GM23248 (cell line): Measurements from ENCODE around the gene STARD13. TPM values are rescaled to one million over a fixed set of nuclear protein-coding genes. Genes with fewer than 3 reads are reported as not detected.
A peak's percentile ranks its signal among the peaks of the same experiment; 100 is the strongest.

Experiments
- DNase-seq: peaks from one replicate; pipeline ENCODE4 v3.0.0-alpha.2; 2015
- H2AFZ ChIP-seq: fragments of 200-600 bp; sonication (generic); 2 replicates; pipeline ENCODE4 v1.6.1; 2016; ENCODE audit warnings: antibody characterized with exemption
- H3F3A ChIP-seq: fragments of 200-600 bp; sonication (generic); 2 replicates; pipeline ENCODE4 v1.6.1; 2016; ENCODE audit warnings: mild to moderate bottlenecking, antibody characterized with exemption, mixed run types; ENCODE audit not compliant: insufficient read depth
- H3K27ac ChIP-seq: fragments of 200-600 bp; sonication (generic); 2 replicates; pipeline ENCODE4 v1.5.1; 2016; ENCODE audit warnings: mild to moderate bottlenecking
- H3K27me3 ChIP-seq: fragments of 200-600 bp; sonication (generic); replicated peaks from 2 replicates; pipeline ENCODE4 v1.6.1; 2016; ENCODE audit warnings: mild to moderate bottlenecking; ENCODE audit not compliant: insufficient read depth
- H3K36me3 ChIP-seq: fragments of 200-600 bp; sonication (generic); 2 replicates; pipeline ENCODE4 v1.6.1; 2016; ENCODE audit warnings: low read depth, mild to moderate bottlenecking
- H3K4me1 ChIP-seq: fragments of 200-600 bp; sonication (generic); 2 replicates; pipeline ENCODE4 v1.6.1; 2016; ENCODE audit warnings: mild to moderate bottlenecking; ENCODE audit not compliant: insufficient read depth
- H3K4me2 ChIP-seq: fragments of 200-600 bp; sonication (generic); one replicate; pipeline ENCODE4 v1.6.1; 2016; ENCODE audit warnings: mild to moderate bottlenecking; ENCODE audit not compliant: unreplicated experiment
- H3K4me3 ChIP-seq: fragments of 200-600 bp; sonication (generic); 2 replicates; pipeline ENCODE4 v1.5.1; 2016; ENCODE audit warnings: mild to moderate bottlenecking
- H3K79me2 ChIP-seq: fragments of 200-600 bp; sonication (generic); 2 replicates; pipeline ENCODE4 v1.6.1; 2016; ENCODE audit warnings: mild to moderate bottlenecking; ENCODE audit not compliant: insufficient read depth
- H3K9ac ChIP-seq: fragments of 200-600 bp; sonication (generic); 2 replicates; pipeline ENCODE4 v1.6.1; 2016; ENCODE audit warnings: mild to moderate bottlenecking
- H3K9me2 ChIP-seq: fragments of 200-600 bp; sonication (generic); 2 replicates; pipeline ENCODE4 v1.6.1; 2016; ENCODE audit warnings: mixed run types, mild to moderate bottlenecking, moderate library complexity; ENCODE audit not compliant: insufficient read depth
- H3K9me3 ChIP-seq: fragments of 200-600 bp; sonication (generic); one replicate; pipeline ENCODE4 v1.6.1; 2017; ENCODE audit warnings: low read depth
- H4K20me1 ChIP-seq: fragments of 200-600 bp; sonication (generic); 2 replicates; pipeline ENCODE4 v1.6.0; 2016; ENCODE audit not compliant: insufficient read depth
- EZH2 ChIP-seq: fragments of 200-600 bp; sonication (generic); IDR thresholded peaks from 2 replicates; pipeline ENCODE4 v1.6.1; 2018; ENCODE audit warnings: antibody characterized with exemption, mild to moderate bottlenecking; ENCODE audit not compliant: insufficient read depth, poor library complexity, severe bottlenecking
- EZH2phosphoT487 ChIP-seq: fragments of 200-600 bp; sonication (generic); IDR thresholded peaks from 2 replicates; pipeline ENCODE4 v1.6.1; 2018; ENCODE audit warnings: antibody characterized with exemption, moderate library complexity, mild to moderate bottlenecking, low read depth; ENCODE audit not compliant: insufficient read depth
- WGBS, 2 experiments: methylation state at CpG; one replicate each; pipeline ENCODE4 v1.1.6; 2015 to 2017; ENCODE audit warnings: low lambda C conversion rate in 2 of 2, low coverage in 1 of 2; ENCODE audit errors: missing lambda C conversion rate in 2 of 2; 5-methylcytosine and 5-hydroxymethylcytosine counted together
- in situ Hi-C: fragments of 300-500 bp; cut with MboI; formaldehyde crosslinking; loops from 2 replicates; pipeline ENCODE4 v1.15.0; 2020
- polyA plus RNA-seq: library from polyadenylated mRNA; unstranded; fragments of >200 nt; fragmentation: Nextera tagmentation; extraction: Ambion mirVana; gene quantifications from 2 replicates; pipeline ENCODE4 v1.2.1, GENCODE V29; 2016
- total RNA-seq: library from RNA; depleted of rRNA; stranded (reverse); fragments of >200 nt; shearing (Covaris generic); gene quantifications from 2 replicates; pipeline ENCODE4 v1.2.3, GENCODE V29; 2014

STARD13 gene
- total and polyA plus RNA-seq, 2 experiments from 2014 or later, result 13.8 to 16.6 TPM

- Histone ChIP-seq H3F3A (peaks cover 69% of the 10 kb centered on the region), H3K36me3 (0 out of 2 replicates have a peak, but pooled peaks cover 3% of the 10 kb centered on the region), H3K9me3 (no peaks in the 10 kb centered on the region), H3K27me3 (no peaks in the 10 kb centered on the region), H3K4me1 (peaks cover 74% of the 10 kb centered on the region), H3K4me3 (no peak overlapping the region), H2AFZ (no peak overlapping the region), H4K20me1 (no peaks in the 10 kb centered on the region), H3K4me2 (peak overlapping the region; percentile 75), H3K9me2 (no peaks in the 10 kb centered on the region), H3K9ac (peak overlapping the region; percentile 67; the same call in 1 of the 2 replicates), H3K27ac (peak overlapping the region; percentile 92), H3K79me2 (peaks cover 70% of the 10 kb centered on the region)
- no peak for TF ChIP-seq EZH2phosphoT487
- TF ChIP-seq EZH2, result no peak
- WGBS, 2 experiments, result 87 to 90% methylated on average over 4 of the region's 4 CpGs
- in situ Hi-C loops, result no loop called here
- DNase-seq, result no peak
Observed at GRCh38 chr13:33231339-33231738, 54.2 kb downstream of the STARD13 start.

DNA sequence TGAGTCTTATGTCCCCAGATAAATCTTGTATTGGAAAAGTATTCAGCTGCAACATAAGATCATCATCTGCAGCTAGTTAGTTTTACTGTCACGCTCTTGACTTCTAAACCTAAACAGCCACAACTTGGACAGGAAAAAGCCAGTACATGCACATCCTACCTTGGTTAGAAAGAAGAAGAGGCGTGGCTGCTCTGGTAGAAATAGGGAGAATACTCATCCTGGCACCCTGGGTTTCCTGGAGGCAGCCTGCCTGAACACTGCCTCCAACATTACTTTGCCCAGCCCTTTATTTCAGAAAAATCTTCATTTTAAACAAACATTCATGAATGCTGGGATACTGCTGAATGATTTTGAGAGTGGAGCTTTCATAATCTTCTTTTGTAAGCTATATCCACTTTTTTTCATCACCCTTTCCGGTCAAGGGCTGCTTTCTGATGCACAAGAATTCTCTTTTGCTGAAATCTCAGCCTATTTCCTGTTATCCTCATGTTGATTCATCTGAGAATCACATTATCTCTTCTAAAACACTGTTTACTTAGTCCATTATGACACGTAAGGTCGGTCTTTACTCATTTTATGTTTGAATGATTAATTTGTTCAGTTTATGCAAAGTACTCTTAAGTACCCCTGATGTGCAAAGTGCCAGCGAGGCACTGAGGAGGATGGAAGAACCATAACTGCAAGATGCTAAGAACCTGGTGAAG lies 55.2 kb downstream of the STARD13 start:
- TF ChIP-seq EZH2phosphoT487 (no peak), EZH2 (no peak)
- in situ Hi-C loops, result no loop called here
- H3K4me1 ChIP-seq, result peaks cover 65% of the 10 kb centered on the region
- H3K36me3 ChIP-seq, result 0 out of 2 replicates have a peak, but pooled peaks cover 3% of the 10 kb centered on the region
- H3K4me3 ChIP-seq, result peak overlapping the region; percentile 44
- DNase-seq, result peak; percentile 80
- no peak overlapping the region for H2AFZ ChIP-seq
- H3K27me3 ChIP-seq, result no peaks in the 10 kb centered on the region
- H3K79me2 ChIP-seq, result peaks cover 80% of the 10 kb centered on the region
- no peaks in the 10 kb centered on the region for H3K9me3 ChIP-seq
- H3K4me2 ChIP-seq, result peak overlapping the region; percentile 75
- peak overlapping the region; percentile 67 for H3K9ac ChIP-seq
- peak overlapping the region; percentile 92 for H3K27ac ChIP-seq
- WGBS, 2 experiments, result 2 to 3% methylated on average over 6 of the region's 6 CpGs
- no peaks in the 10 kb centered on the region for H4K20me1 ChIP-seq
- peaks cover 60% of the 10 kb centered on the region for H3F3A ChIP-seq
- no peaks in the 10 kb centered on the region for H3K9me2 ChIP-seq

DNA sequence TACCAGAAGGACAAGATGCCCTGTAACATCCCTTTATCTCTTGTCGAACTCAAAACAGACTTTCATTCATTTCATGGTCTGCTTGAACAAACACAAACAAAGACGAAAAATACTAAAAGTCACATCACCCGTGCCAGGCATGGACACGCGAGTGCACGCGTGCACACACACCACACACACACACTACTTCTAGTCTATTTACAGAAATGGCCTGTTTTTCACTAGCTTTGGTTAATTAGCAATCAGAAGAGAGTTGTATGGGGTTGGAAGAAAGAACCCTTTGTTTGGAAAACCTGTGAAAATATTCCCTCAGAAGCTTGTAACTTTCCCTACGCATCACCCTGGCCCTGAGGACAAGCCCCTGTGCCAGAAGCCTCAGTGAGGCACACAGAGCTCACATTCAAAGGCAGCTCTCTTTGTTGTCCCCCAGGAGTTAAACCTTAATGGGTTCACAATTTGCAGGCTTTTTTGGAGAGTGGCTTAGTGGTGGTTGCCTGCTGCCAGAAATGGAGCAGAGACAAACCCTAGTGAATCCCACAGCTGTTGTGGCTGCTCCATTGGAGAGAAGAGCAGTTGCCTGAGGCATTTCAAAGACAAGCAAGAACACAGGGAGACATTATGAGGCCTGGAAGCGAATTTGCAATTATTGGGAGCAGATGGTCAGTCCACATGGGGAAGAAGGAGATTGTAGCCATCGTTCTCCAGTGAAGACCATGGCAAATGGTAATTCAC lies 55.9 kb downstream of the STARD13 start:
- peaks cover 86% of the 10 kb centered on the region for H3K79me2 ChIP-seq
- in situ Hi-C loops, result no loop called here
- peak overlapping the region; percentile 44 for H3K4me3 ChIP-seq
- no peaks in the 10 kb centered on the region for H3K27me3 ChIP-seq
- DNase-seq, result no peak
- H3K4me1 ChIP-seq, result peaks cover 58% of the 10 kb centered on the region
- 47 to 55% methylated on average over 10 of the region's 10 CpGs for WGBS, 2 experiments
- peaks cover 53% of the 10 kb centered on the region for H3F3A ChIP-seq
- no peaks in the 10 kb centered on the region for H3K9me3 ChIP-seq
- no peaks in the 10 kb centered on the region for H4K20me1 ChIP-seq
- H3K27ac ChIP-seq, result peak overlapping the region; percentile 92
- H2AFZ ChIP-seq, result no peak overlapping the region
- peak overlapping the region; percentile 75 for H3K4me2 ChIP-seq
- no peaks in the 10 kb centered on the region for H3K9me2 ChIP-seq
- TF ChIP-seq EZH2phosphoT487, result no peak
- no peak for TF ChIP-seq EZH2
- peaks cover 4% of the 10 kb centered on the region; the same call in 1 of the 2 replicates for H3K36me3 ChIP-seq
- H3K9ac ChIP-seq, result peak overlapping the region; percentile 67

DNA sequence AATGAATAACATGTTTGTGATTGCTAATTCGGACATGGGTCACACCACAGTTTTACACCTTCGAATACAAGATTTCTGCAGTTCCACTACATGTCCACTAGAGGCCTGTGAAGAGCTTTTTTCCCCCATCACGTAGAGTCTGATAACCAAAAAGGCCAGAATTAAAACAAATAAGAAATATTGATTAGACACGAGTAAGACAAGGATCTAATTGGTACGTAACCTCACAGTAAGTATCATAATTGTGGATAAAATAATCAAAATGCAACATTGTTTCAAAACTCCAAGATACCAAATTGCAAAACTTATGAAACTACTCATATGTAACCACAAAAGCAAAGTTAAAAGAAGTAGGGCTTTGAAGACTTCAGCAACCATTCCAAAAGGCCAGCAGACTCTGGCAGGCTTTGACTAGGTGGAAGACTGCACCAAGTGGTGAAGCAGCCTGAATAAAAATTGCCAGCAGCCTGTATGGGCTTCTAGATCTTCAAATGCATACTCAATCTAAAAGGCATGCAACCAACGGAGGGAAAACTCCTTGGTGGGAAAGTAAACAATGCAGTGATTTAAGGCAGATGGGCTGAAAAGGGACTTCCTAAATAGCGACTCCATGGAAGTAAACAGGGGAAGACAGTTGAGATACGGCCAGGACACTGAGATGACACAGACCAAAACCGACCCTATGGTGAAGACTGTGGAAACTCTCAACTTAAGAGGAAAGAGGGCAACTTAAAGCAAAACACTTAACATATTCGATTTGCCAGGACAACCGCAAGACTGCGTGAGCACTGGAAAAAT lies 56.7 kb downstream of the STARD13 start:
- Histone ChIP-seq H3K27me3 (no peaks in the 10 kb centered on the region), H4K20me1 (no peaks in the 10 kb centered on the region), H3K9me2 (no peaks in the 10 kb centered on the region), H3K4me2 (peak overlapping the region; percentile 75), H3K36me3 (peaks cover 12% of the 10 kb centered on the region; the same call in 1 of the 2 replicates), H3K4me1 (peaks cover 51% of the 10 kb centered on the region), H3K79me2 (peaks cover 86% of the 10 kb centered on the region), H3F3A (peaks cover 45% of the 10 kb centered on the region), H3K9me3 (no peaks in the 10 kb centered on the region), H2AFZ (no peak overlapping the region), H3K27ac (peak overlapping the region; percentile 92), H3K4me3 (peak overlapping the region; percentile 44), H3K9ac (peak overlapping the region; percentile 67)
- TF ChIP-seq EZH2phosphoT487 (no peak), EZH2 (no peak)
- DNase-seq, result peak; percentile 73
- 25 to 26% methylated on average over 12 of the region's 12 CpGs for WGBS, 2 experiments
- in situ Hi-C loops, result no loop called here
